Subcutaneous abdominal adipose tissue (tissue), 5 donors: ENCODE measurements around the gene GRM8.

Experiments used
- H3K27ac ChIP-seq: one replicate; pipeline ENCODE4 v1.7.0; 2013; ENCODE audit warnings: low read depth, mild to moderate bottlenecking, inconsistent platforms, low read length, moderate library complexity
- H3K27me3 ChIP-seq, 5 donors: one replicate each; pipeline ENCODE4 v1.7.0; 2013; ENCODE audit warnings: low read length in 5 of 5, inconsistent platforms in 1 of 5; ENCODE audit not compliant: control insufficient read depth in 5 of 5, insufficient read depth in 4 of 5
- H3K36me3 ChIP-seq, 5 donors: one replicate each; pipeline ENCODE4 v1.7.0; 2013; ENCODE audit warnings: low read length in 5 of 5; ENCODE audit not compliant: control insufficient read depth in 5 of 5, insufficient read depth in 5 of 5
- H3K4me1 ChIP-seq, 5 donors: one replicate each; pipeline ENCODE4 v1.7.0; 2013; ENCODE audit warnings: low read length in 5 of 5, mild to moderate bottlenecking in 3 of 5, moderate library complexity in 1 of 5; ENCODE audit not compliant: control insufficient read depth in 5 of 5, insufficient read depth in 5 of 5
- H3K4me3 ChIP-seq, 5 donors: one replicate each; pipeline ENCODE4 v1.7.0; 2013; ENCODE audit warnings: low read length in 5 of 5, low read depth in 1 of 5
- H3K9ac ChIP-seq, 5 donors: one replicate each; pipeline ENCODE4 v1.7.0; 2013; ENCODE audit warnings: low read length in 5 of 5, mild to moderate bottlenecking in 4 of 5, moderate library complexity in 3 of 5
- H3K9me3 ChIP-seq, 5 donors: one replicate each; pipeline ENCODE4 v1.7.0; 2013; ENCODE audit warnings: low read length in 5 of 5; ENCODE audit not compliant: control insufficient read depth in 5 of 5
- donor health status: healthy.
- donor health status: healthy.
- donor health status: healthy.
- donor health status: healthy.
- donor health status: healthy.

The GRM8 gene

GRCh38 chr7:126780993-126781392 is 471.7 kb downstream of the GRM8 start:
- Histone ChIP-seq H3K27me3 (no peaks in the 10 kb centered on the region), H3K4me1 (no peaks in the 10 kb centered on the region), H3K27ac (no peak overlapping the region), H3K9me3 (no peaks in the 10 kb centered on the region), H3K36me3 (no peaks in the 10 kb centered on the region), H3K9ac (no peak overlapping the region), H3K4me3 (no peak overlapping the region)

GRCh38 chr7:126778101-126778500 is 474.6 kb downstream of the GRM8 start:
- Histone ChIP-seq H3K27me3 (no peaks in the 10 kb centered on the region), H3K36me3 (no peaks in the 10 kb centered on the region), H3K9ac (no peak overlapping the region), H3K27ac (no peak overlapping the region), H3K4me3 (no peak overlapping the region), H3K9me3 (no peaks in the 10 kb centered on the region), H3K4me1 (no peaks in the 10 kb centered on the region)

GRCh38 chr7:126776498-126776897 is 476.2 kb downstream of the GRM8 start:
- H3K4me3 ChIP-seq = no peak overlapping the region
- H3K9me3 ChIP-seq = no peaks in the 10 kb centered on the region
- no peaks in the 10 kb centered on the region for H3K36me3 ChIP-seq
- no peak overlapping the region for H3K9ac ChIP-seq
- no peak overlapping the region for H3K27ac ChIP-seq
- no peaks in the 10 kb centered on the region for H3K27me3 ChIP-seq
- H3K4me1 ChIP-seq = no peaks in the 10 kb centered on the region

GRCh38 chr7:126774077-126774476 is 478.7 kb downstream of the GRM8 start:
- H3K9ac ChIP-seq = no peak overlapping the region
- no peak overlapping the region for H3K27ac ChIP-seq

GRCh38 chr7:126768836-126769235 is 483.9 kb downstream of the GRM8 start:
- no peaks in the 10 kb centered on the region for H3K9me3 ChIP-seq
- H3K27ac ChIP-seq = no peak overlapping the region
- no peaks in the 10 kb centered on the region for H3K36me3 ChIP-seq
- no peaks in the 10 kb centered on the region for H3K27me3 ChIP-seq
- H3K9ac ChIP-seq = no peak overlapping the region
- H3K4me1 ChIP-seq = no peaks in the 10 kb centered on the region
- no peak overlapping the region for H3K4me3 ChIP-seq

More at GRCh38 chr7:126774077-126774476, 478.7 kb downstream of the GRM8 start:
- H3K4me3 ChIP-seq = no peak overlapping the region
- no peaks in the 10 kb centered on the region for H3K4me1 ChIP-seq
- H3K36me3 ChIP-seq = no peaks in the 10 kb centered on the region
- no peaks in the 10 kb centered on the region for H3K9me3 ChIP-seq
- H3K27me3 ChIP-seq = no peaks in the 10 kb centered on the region

GRCh38 chr7:126760914-126761577 is 491.7 kb downstream of the GRM8 start:
- H3K27ac ChIP-seq = no peak overlapping the region
- no peaks in the 10 kb centered on the region for H3K27me3 ChIP-seq
- H3K9ac ChIP-seq = no peak overlapping the region
- H3K4me1 ChIP-seq = no peaks in the 10 kb centered on the region
- H3K36me3 ChIP-seq = no peaks in the 10 kb centered on the region
- H3K4me3 ChIP-seq = no peak overlapping the region
- H3K9me3 ChIP-seq = no peaks in the 10 kb centered on the region

GRCh38 chr7:126755381-126755780 is 497.4 kb downstream of the GRM8 start:
- H3K27me3 ChIP-seq = no peaks in the 10 kb centered on the region
- no peak overlapping the region for H3K4me3 ChIP-seq
- H3K27ac ChIP-seq = no peak overlapping the region
- no peaks in the 10 kb centered on the region for H3K9me3 ChIP-seq
- H3K36me3 ChIP-seq = no peaks in the 10 kb centered on the region
- H3K9ac ChIP-seq = no peak overlapping the region
- H3K4me1 ChIP-seq = no peaks in the 10 kb centered on the region

GRCh38 chr7:126750207-126750911 is 502.4 kb downstream of the GRM8 start:
- Histone ChIP-seq H3K9me3 (no peaks in the 10 kb centered on the region), H3K27me3 (no peaks in the 10 kb centered on the region)

GRCh38 chr7:126728967-126729366 is 523.8 kb downstream of the GRM8 start:
- H3K9me3 ChIP-seq = peaks cover 0 to 3% (median 0%) of the 10 kb centered on the region in 5 donors
- H3K9ac ChIP-seq = no peak overlapping the region
- H3K27me3 ChIP-seq = no peaks in the 10 kb centered on the region
- H3K4me3 ChIP-seq = no peak overlapping the region
- H3K36me3 ChIP-seq = no peaks in the 10 kb centered on the region
- H3K27ac ChIP-seq = no peak overlapping the region
- no peaks in the 10 kb centered on the region for H3K4me1 ChIP-seq

More at GRCh38 chr7:126750207-126750911, 502.4 kb downstream of the GRM8 start:
- no peak overlapping the region for H3K4me3 ChIP-seq
- no peak overlapping the region for H3K9ac ChIP-seq
- H3K4me1 ChIP-seq = no peaks in the 10 kb centered on the region
- no peaks in the 10 kb centered on the region for H3K36me3 ChIP-seq
- no peak overlapping the region for H3K27ac ChIP-seq

- H3K4me1 ChIP-seq = no peaks in the 10 kb centered on the region
- no peaks in the 10 kb centered on the region for H3K36me3 ChIP-seq
- H3K9me3 ChIP-seq = peaks cover 0 to 2% (median 0%) of the 10 kb centered on the region in 5 donors
- no peaks in the 10 kb centered on the region for H3K27me3 ChIP-seq
- H3K9ac ChIP-seq = no peak overlapping the region
- no peak overlapping the region for H3K4me3 ChIP-seq
- no peak overlapping the region for H3K27ac ChIP-seq
Measured at GRCh38 chr7:126727930-126728391, 524.8 kb downstream of the GRM8 start.
